Right lobe of liver (tissue), 4 donors: ENCODE results near the gene KLF16.

Experiments
- POLR2A ChIP-seq: fragments of 450-650 bp; IDR thresholded peaks from one replicate; pipeline ENCODE4 v1.6.1; 2017; ENCODE audit warnings: antibody characterized with exemption, mild to moderate bottlenecking
- TF ChIP-seq, protein P1 (sequence below), 4 donors: fragments of 200-600 bp in 3 of 4; fragments of 450-650 bp in 1 of 4; IDR thresholded peaks; one replicate each; pipeline versions ENCODE4 v1.5.1 to v1.8.0; 2016 to 2022; ENCODE audit warnings: antibody characterized with exemption in 4 of 4, mild to moderate bottlenecking in 2 of 4
- donor health status: DM: no; HTN: no; CAD: no.
- donor health status: DM: no; HTN: no; CAD: no.
- donor health status: DM: no; HTN: yes; CAD: no.

- no peak for TF ChIP-seq POLR2A
- TF ChIP-seq, protein P1, sequence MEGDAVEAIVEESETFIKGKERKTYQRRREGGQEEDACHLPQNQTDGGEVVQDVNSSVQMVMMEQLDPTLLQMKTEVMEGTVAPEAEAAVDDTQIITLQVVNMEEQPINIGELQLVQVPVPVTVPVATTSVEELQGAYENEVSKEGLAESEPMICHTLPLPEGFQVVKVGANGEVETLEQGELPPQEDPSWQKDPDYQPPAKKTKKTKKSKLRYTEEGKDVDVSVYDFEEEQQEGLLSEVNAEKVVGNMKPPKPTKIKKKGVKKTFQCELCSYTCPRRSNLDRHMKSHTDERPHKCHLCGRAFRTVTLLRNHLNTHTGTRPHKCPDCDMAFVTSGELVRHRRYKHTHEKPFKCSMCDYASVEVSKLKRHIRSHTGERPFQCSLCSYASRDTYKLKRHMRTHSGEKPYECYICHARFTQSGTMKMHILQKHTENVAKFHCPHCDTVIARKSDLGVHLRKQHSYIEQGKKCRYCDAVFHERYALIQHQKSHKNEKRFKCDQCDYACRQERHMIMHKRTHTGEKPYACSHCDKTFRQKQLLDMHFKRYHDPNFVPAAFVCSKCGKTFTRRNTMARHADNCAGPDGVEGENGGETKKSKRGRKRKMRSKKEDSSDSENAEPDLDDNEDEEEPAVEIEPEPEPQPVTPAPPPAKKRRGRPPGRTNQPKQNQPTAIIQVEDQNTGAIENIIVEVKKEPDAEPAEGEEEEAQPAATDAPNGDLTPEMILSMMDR (IDR thresholded peaks at IDR 0.05), result no peak
Observed at GRCh38 chr19:1845642-1846041, 17.7 kb downstream of the KLF16 start.
